ENCODE data around the gene JAKMIP2. TPM values are rescaled to one million over a fixed set of nuclear protein-coding genes. Genes with fewer than 3 reads are reported as not detected.

The JAKMIP2 gene
- total and polyA plus RNA-seq, 9 donors, result 0.10 to 7.0 (median 0.24) TPM

DNA sequence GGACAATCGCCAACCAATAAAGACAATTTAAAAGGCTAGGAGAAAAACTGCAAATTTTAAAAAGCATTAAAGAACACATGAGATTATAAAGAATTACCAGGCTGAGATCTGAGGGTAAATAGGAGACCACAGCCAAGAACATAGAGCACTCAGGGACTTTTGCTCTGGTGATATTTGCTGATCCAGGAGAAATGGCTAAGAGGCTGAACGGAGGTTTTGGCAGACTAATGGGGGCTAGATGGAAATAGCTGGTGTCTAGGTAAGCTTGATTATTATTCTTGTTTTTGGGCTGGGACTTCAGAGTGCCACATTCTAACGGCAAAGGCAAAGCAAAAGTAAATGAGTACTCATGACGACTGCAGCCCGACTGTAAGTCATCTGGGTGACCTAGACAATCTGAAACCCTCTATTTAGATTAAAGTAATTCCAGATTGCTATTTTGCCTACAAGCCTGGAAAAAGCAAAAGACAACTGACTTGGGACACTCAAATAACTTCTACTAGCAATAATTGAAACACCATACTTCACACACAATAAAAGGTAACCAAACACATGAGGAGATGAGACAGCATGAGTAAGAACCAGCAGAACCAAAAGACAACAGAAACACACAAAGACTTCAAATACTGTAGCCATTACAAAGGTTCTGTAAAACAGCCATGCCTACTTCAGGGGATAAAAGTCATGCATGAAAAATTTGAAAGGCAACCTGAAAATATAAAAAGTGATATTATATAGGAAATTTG is 68.8 kb downstream of the JAKMIP2 start:
- Histone ChIP-seq H3K36me3 (no peaks in the 10 kb centered on the region), H3K4me3 (no peak overlapping the region), H3K9me3 (no peaks in the 10 kb centered on the region), H3K4me1 (ENCODE audit: insufficient read depth) (no peaks in the 10 kb centered on the region), H3K27me3 (no peaks in the 10 kb centered on the region), H3K27ac (no peak overlapping the region)
- WGBS, 3 donors, result 72 to 77% (median 75%) methylated on average over 5 of the region's 5 CpGs
- no peak for DNase-seq
- intact Hi-C loops (cut with DNase I), result no loop called here
- TF ChIP-seq CTCF (IDR thresholded peaks at IDR 0.05) (no peak), EP300 (IDR thresholded peaks at IDR 0.05) (no peak), POLR2A (IDR thresholded peaks at IDR 0.05) (no peak)

GRCh38 chr5:147712598-147712997 is 69.9 kb downstream of the JAKMIP2 start:
- TF ChIP-seq CTCF (IDR thresholded peaks at IDR 0.05), result no peak
- no peak for TF ChIP-seq POLR2A (IDR thresholded peaks at IDR 0.05)
- TF ChIP-seq EP300 (IDR thresholded peaks at IDR 0.05), result no peak
- Histone ChIP-seq H3K4me3 (no peak overlapping the region), H3K9me3 (no peaks in the 10 kb centered on the region), H3K27me3 (no peaks in the 10 kb centered on the region), H3K27ac (no peak overlapping the region), H3K36me3 (no peaks in the 10 kb centered on the region), H3K4me1 (ENCODE audit: insufficient read depth) (no peaks in the 10 kb centered on the region)
- WGBS, 3 donors, result 46 to 58% (median 56%) methylated on average over 4 of the region's 4 CpGs
- intact Hi-C loops (cut with DNase I), result no loop called here
- no peak for DNase-seq

DNA sequence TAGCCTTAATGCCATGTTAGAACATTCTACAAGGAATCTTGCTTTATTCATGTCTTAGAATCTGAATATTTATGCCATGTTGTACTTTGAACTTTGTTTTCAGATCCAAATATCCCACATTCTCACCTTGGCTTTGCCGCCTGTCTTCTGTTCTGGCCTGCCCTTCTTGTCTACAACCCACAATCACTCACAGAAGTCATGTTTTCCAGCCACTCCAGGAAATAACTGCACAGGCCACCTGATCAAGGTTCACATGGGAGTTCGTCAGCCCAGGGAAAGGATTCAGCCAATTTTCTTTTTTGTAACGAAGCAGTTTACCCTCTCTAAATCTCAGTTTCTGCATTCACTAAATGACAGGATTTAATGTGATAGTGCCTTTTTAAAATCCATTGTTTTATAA is 70.5 kb downstream of the JAKMIP2 start:
- TF ChIP-seq CTCF (IDR thresholded peaks at IDR 0.05), result no peak
- H3K4me1 ChIP-seq (ENCODE audit: insufficient read depth), result no peaks in the 10 kb centered on the region
- WGBS, 3 donors, result 86% methylated on average over 3 of the region's 3 CpGs
- intact Hi-C loops (cut with DNase I), result no loop called here
- H3K27ac ChIP-seq, result no peak overlapping the region
- H3K27me3 ChIP-seq, result no peaks in the 10 kb centered on the region
- no peaks in the 10 kb centered on the region for H3K9me3 ChIP-seq
- no peak for DNase-seq
- no peak overlapping the region for H3K4me3 ChIP-seq
- H3K36me3 ChIP-seq, result no peaks in the 10 kb centered on the region

DNA sequence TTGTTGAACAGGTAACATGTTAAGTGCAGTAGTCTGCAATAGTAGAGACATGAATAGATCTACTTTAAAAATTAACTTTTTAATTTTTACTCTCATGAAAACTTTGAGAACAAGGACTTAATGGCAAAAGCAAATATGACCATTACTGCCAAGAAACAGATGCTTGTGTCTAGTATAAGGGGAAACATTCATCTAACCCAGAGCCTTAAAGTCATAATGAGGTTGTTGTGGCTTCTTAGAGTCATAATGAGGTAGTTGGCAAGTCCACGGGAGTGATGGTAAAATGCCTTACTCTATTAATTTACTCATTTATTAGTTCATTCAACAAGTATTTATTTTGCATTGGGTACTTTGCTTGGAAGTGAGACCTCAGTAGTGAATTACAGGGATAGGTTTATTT is 71.5 kb downstream of the JAKMIP2 start:
- intact Hi-C loops (cut with DNase I), result no loop called here
- TF ChIP-seq CTCF (IDR thresholded peaks at IDR 0.05) (no peak), EP300 (IDR thresholded peaks at IDR 0.05) (no peak), POLR2A (IDR thresholded peaks at IDR 0.05) (no peak)
- 34 to 59% (median 51%) methylated on average over 1 of the region's 1 CpG for WGBS, 3 donors
- H3K36me3 ChIP-seq, result no peaks in the 10 kb centered on the region
- H3K4me3 ChIP-seq, result no peak overlapping the region
- no peaks in the 10 kb centered on the region for H3K27me3 ChIP-seq
- no peak overlapping the region for H3K27ac ChIP-seq
- no peaks in the 10 kb centered on the region for H3K4me1 ChIP-seq (ENCODE audit: insufficient read depth)
- DNase-seq, result no peak
- no peaks in the 10 kb centered on the region for H3K9me3 ChIP-seq

All from ovary (tissue), 9 donors.